Loucy (cell line): Measurements from ENCODE around the gene KLHL14.

Experiments used
- H2AFZ ChIP-seq: fragments of 200-600 bp; sonication (generic); 2 replicates; pipeline ENCODE4 v1.6.0; 2016; ENCODE audit warnings: antibody characterized with exemption, mild to moderate bottlenecking, low read length, moderate library complexity
- H3F3A ChIP-seq: fragments of 200-600 bp; 2 replicates; pipeline ENCODE4 v1.6.0; 2016; ENCODE audit warnings: antibody characterized with exemption, low read depth, mild to moderate bottlenecking
- H3K27me3 ChIP-seq: fragments of 200-600 bp; sonication (generic); 2 replicates; pipeline ENCODE4 v1.6.1; 2014; ENCODE audit warnings: low read length, mild to moderate bottlenecking; ENCODE audit not compliant: insufficient read depth, poor library complexity, severe bottlenecking
- H3K36me3 ChIP-seq: fragments of 200-600 bp; sonication (generic); 2 replicates; pipeline ENCODE4 v1.6.1; 2016; ENCODE audit warnings: low read length; ENCODE audit not compliant: insufficient read depth
- H3K4me1 ChIP-seq: fragments of 200-600 bp; sonication (generic); 2 replicates; pipeline ENCODE4 v1.5.1; 2014; ENCODE audit warnings: low read length, mild to moderate bottlenecking; ENCODE audit not compliant: insufficient read depth, poor library complexity, severe bottlenecking
- H3K4me2 ChIP-seq: fragments of 200-600 bp; sonication (generic); 2 replicates; pipeline ENCODE4 v1.6.0; 2014; ENCODE audit warnings: antibody characterized with exemption, low read length, low read depth, mild to moderate bottlenecking; ENCODE audit not compliant: poor library complexity, severe bottlenecking
- H3K4me3 ChIP-seq: fragments of 200-600 bp; sonication (generic); 2 replicates; pipeline ENCODE4 v1.5.1; 2014; ENCODE audit warnings: low read length, mild to moderate bottlenecking, mixed read lengths; ENCODE audit not compliant: poor library complexity, severe bottlenecking
- H3K79me2 ChIP-seq: fragments of 200-600 bp; sonication (generic); 2 replicates; pipeline ENCODE4 v1.6.1; 2014; ENCODE audit warnings: low read length; ENCODE audit not compliant: insufficient read depth
- H3K9ac ChIP-seq: fragments of 200-600 bp; sonication (generic); 2 replicates; pipeline ENCODE4 v1.6.0; 2014; ENCODE audit warnings: mild to moderate bottlenecking, low read depth, low read length, moderate library complexity; ENCODE audit not compliant: poor library complexity, severe bottlenecking
- H3K9me2 ChIP-seq: fragments of 200-600 bp; sonication (generic); replicated peaks from 2 replicates; pipeline ENCODE4 v1.6.1; 2016; ENCODE audit warnings: low read depth, low read length, mixed read lengths
- H3K9me3 ChIP-seq: fragments of 200-600 bp; sonication (generic); 2 replicates; pipeline ENCODE4 v1.6.1; 2014; ENCODE audit warnings: mild to moderate bottlenecking, antibody characterized with exemption, low read length, low read depth; ENCODE audit not compliant: insufficient read depth
- H4K20me1 ChIP-seq: fragments of 200-600 bp; sonication (generic); 2 replicates; pipeline ENCODE4 v1.6.0; 2014; ENCODE audit warnings: antibody characterized with exemption, low read length, mild to moderate bottlenecking; ENCODE audit not compliant: insufficient read depth, poor library complexity, severe bottlenecking
- CTCF ChIP-seq: fragments of 200-600 bp; sonication (generic); conservative IDR thresholded peaks from 2 replicates; pipeline ENCODE4 v1.5.1; 2014; ENCODE audit warnings: mild to moderate bottlenecking, antibody characterized with exemption, low read length
- EZH2phosphoT487 ChIP-seq: fragments of 200-600 bp; IDR thresholded peaks from 2 replicates; pipeline ENCODE4 v1.6.1; 2018; ENCODE audit warnings: antibody characterized with exemption, mild to moderate bottlenecking, moderate library complexity, borderline replicate concordance

KLHL14 gene

GRCh38 chr18:32769071-32769585 is 3.7 kb downstream of the KLHL14 start:
- H3K27me3 ChIP-seq, result no peaks in the 10 kb centered on the region
- no peak overlapping the region for H3K4me2 ChIP-seq
- no peaks in the 10 kb centered on the region for H3K79me2 ChIP-seq
- no peaks in the 10 kb centered on the region for H3K9me3 ChIP-seq
- no peaks in the 10 kb centered on the region for H3K36me3 ChIP-seq
- no peaks in the 10 kb centered on the region for H3K4me1 ChIP-seq
- TF ChIP-seq CTCF, result no peak
- no peak for TF ChIP-seq EZH2phosphoT487
- no peak overlapping the region for H3K9ac ChIP-seq
- no peaks in the 10 kb centered on the region for H3F3A ChIP-seq
- no peaks in the 10 kb centered on the region for H4K20me1 ChIP-seq
- no peak overlapping the region for H2AFZ ChIP-seq
- H3K9me2 ChIP-seq, result no peaks in the 10 kb centered on the region
- no peak overlapping the region for H3K4me3 ChIP-seq

GRCh38 chr18:32767400-32767799 is 5.4 kb downstream of the KLHL14 start:
- H3K9ac ChIP-seq, result no peak overlapping the region
- no peaks in the 10 kb centered on the region for H3F3A ChIP-seq
- no peaks in the 10 kb centered on the region for H3K36me3 ChIP-seq
- no peaks in the 10 kb centered on the region for H3K4me1 ChIP-seq
- H3K9me2 ChIP-seq, result no peaks in the 10 kb centered on the region
- no peak for TF ChIP-seq EZH2phosphoT487
- no peak for TF ChIP-seq CTCF
- no peaks in the 10 kb centered on the region for H3K27me3 ChIP-seq
- H2AFZ ChIP-seq, result no peak overlapping the region
- H4K20me1 ChIP-seq, result no peaks in the 10 kb centered on the region
- H3K4me2 ChIP-seq, result no peak overlapping the region
- H3K4me3 ChIP-seq, result no peak overlapping the region
- no peaks in the 10 kb centered on the region for H3K9me3 ChIP-seq
- H3K79me2 ChIP-seq, result no peaks in the 10 kb centered on the region

- peaks cover 10% of the 10 kb centered on the region for H3K4me1 ChIP-seq
- no peak overlapping the region for H3K4me2 ChIP-seq
- no peak overlapping the region for H3K4me3 ChIP-seq
Measured at GRCh38 chr18:32764611-32765244, 8.1 kb downstream of the KLHL14 start.

More at GRCh38 chr18:32764611-32765244, 8.1 kb downstream of the KLHL14 start:
- no peaks in the 10 kb centered on the region for H3K79me2 ChIP-seq
- H3K9me3 ChIP-seq, result no peaks in the 10 kb centered on the region
- no peak overlapping the region for H3K9ac ChIP-seq
- TF ChIP-seq EZH2phosphoT487 (no peak), CTCF (no peak)
- H3K27me3 ChIP-seq, result no peaks in the 10 kb centered on the region
- H2AFZ ChIP-seq, result no peak overlapping the region
- no peaks in the 10 kb centered on the region for H3K36me3 ChIP-seq
- no peaks in the 10 kb centered on the region for H3K9me2 ChIP-seq
- H3F3A ChIP-seq, result no peaks in the 10 kb centered on the region
- H4K20me1 ChIP-seq, result no peaks in the 10 kb centered on the region
